Ovary (tissue), 9 donors: ENCODE measurements around the gene CDHR2. TPM values are rescaled to one million over a fixed set of nuclear protein-coding genes. Genes with fewer than 3 reads are reported as not detected.

Source experiments
- DNase-seq, 5 donors: peaks; one replicate each; pipeline ENCODE4 v3.0.0-alpha.2; 2019 to 2020
- H3K27ac ChIP-seq, 2 donors: fragments of 200-600 bp; one replicate each; pipeline versions ENCODE4 v1.5.1 to v1.8.0; 2019 to 2022
- H3K27me3 ChIP-seq: fragments of 200-600 bp; one replicate; pipeline ENCODE4 v1.8.0; 2022
- H3K36me3 ChIP-seq: fragments of 200-600 bp; sonication (generic); one replicate; pipeline ENCODE4 v1.5.1; 2019
- H3K4me1 ChIP-seq: one replicate; pipeline ENCODE4 v1.8.1; 2013; ENCODE audit warnings: mild to moderate bottlenecking, moderate library complexity; ENCODE audit not compliant: insufficient read depth
- H3K4me3 ChIP-seq: fragments of 200-600 bp; sonication (generic); one replicate; pipeline ENCODE4 v1.5.1; 2017
- H3K9me3 ChIP-seq, 2 donors: fragments of 200-600 bp in 1 of 2; sonication (generic) in 1 of 2; one replicate each; pipeline versions ENCODE4 v1.5.1 to v1.8.1; 2013 to 2019; ENCODE audit warnings: mild to moderate bottlenecking in 1 of 2, moderate library complexity in 1 of 2
- CTCF ChIP-seq, 3 donors: fragments of 450-650 bp in 2 of 3; fragments of 200-600 bp in 1 of 3; IDR thresholded peaks; one replicate each; pipeline versions ENCODE4 v1.5.1 to v1.8.0; 2016 to 2022; ENCODE audit warnings: antibody characterized with exemption in 3 of 3, mild to moderate bottlenecking in 1 of 3
- EP300 ChIP-seq: sonication (generic); formaldehyde crosslinking; IDR thresholded peaks from one replicate; pipeline ENCODE4 v1.6.1; 2017; ENCODE audit warnings: antibody characterized with exemption
- POLR2A ChIP-seq: fragments of 450-650 bp; IDR thresholded peaks from one replicate; pipeline ENCODE4 v1.6.1; 2017; ENCODE audit warnings: antibody characterized with exemption, mild to moderate bottlenecking, moderate library complexity
- WGBS, 3 donors: extraction: QIAGEN DNeasy Blood & Tissue Kit in 1 of 3; methylation state at CpG; one replicate each; pipeline versions ENCODE4 v1.1.5 to v1.1.7; 2013 to 2017; 5-methylcytosine and 5-hydroxymethylcytosine counted together
- intact Hi-C, 4 donors: fragments of 100-400 bp; cut with DNase I; formaldehyde crosslinking; loops; one replicate each; pipeline versions ENCODE4 v1.11.0 to v1.15.1; 2022 to 2023
- polyA plus RNA-seq, 2 donors: library from polyadenylated mRNA; stranded (reverse); fragments of 200-250 nt in 1 of 2; fragments of 350-450 nt in 1 of 2; fragmentation: Illumina TruSeq in 1 of 2; extraction: RNeasy Lipid Tissue Mini Kit (QIAGEN cat#74804) in 1 of 2; gene quantifications; one replicate each; pipeline ENCODE4 v1.2.3, GENCODE V29; 2013 to 2014
- total RNA-seq, 7 donors: library from RNA; depleted of rRNA in 2 of 7; stranded (reverse); fragments of >200 nt in 2 of 7; fragmentation: NEBNext Ultra II Directional in 3 of 7; extraction: Animal tissue kit (Norgen Biotek cat#: 25700) in 3 of 7; gene quantifications; one replicate each; pipeline versions ENCODE4 v1.1.0 to v1.2.4, GENCODE V29; 2016 to 2023
- donor health status: DM: no; HTN: no; CAD: no; lungs with moderate emphysema.
- donor health status: DM: no; HTN: no; CAD: no.
- donor health status: Bipolar disorder and iron deficiency.
- donor health status: DM: yes; HTN: yes; CAD: no.
- donor health status: DM: no; HTN: no; CAD: no.
- donor health status: DM: yes; HTN: yes; CAD: no.

The CDHR2 gene
- total and polyA plus RNA-seq, 9 donors: 0.10 to 2.0 (median 0.20) TPM; not detected in 6

- H3K4me1 ChIP-seq: no peaks in the 10 kb centered on the region
- no peak for TF ChIP-seq CTCF (IDR thresholded peaks at IDR 0.05)
- TF ChIP-seq POLR2A: no peak
- no peak for TF ChIP-seq EP300
- 85 to 89% (median 86%) methylated on average over 15 of the region's 15 CpGs for WGBS, 3 donors
- H3K36me3 ChIP-seq: no peaks in the 10 kb centered on the region
- H3K4me3 ChIP-seq: no peak overlapping the region
- intact Hi-C loops: loop anchor here in 1 of 4 donors (5.0 kb wide), 1 partner anchor 68 kb away; no protein-coding TSS in a partner anchor
- H3K9me3 ChIP-seq: no peaks in the 10 kb centered on the region
- H3K27ac ChIP-seq: no peak overlapping the region
- no peak for DNase-seq
- H3K27me3 ChIP-seq: no peaks in the 10 kb centered on the region
Measured at GRCh38 chr5:176524987-176525386, 24.2 kb upstream of the CDHR2 start.

- TF ChIP-seq CTCF (IDR thresholded peaks at IDR 0.05): no peak
- no peak for TF ChIP-seq EP300
- TF ChIP-seq POLR2A: no peak
- H3K27me3 ChIP-seq: no peaks in the 10 kb centered on the region
- intact Hi-C loops: no loop called here
- no peak for DNase-seq
- H3K4me3 ChIP-seq: no peak overlapping the region
- H3K36me3 ChIP-seq: no peaks in the 10 kb centered on the region
- H3K9me3 ChIP-seq: no peaks in the 10 kb centered on the region
- H3K4me1 ChIP-seq: no peaks in the 10 kb centered on the region
- 92 to 93% (median 93%) methylated on average over 9 of the region's 9 CpGs for WGBS, 3 donors
- no peak overlapping the region for H3K27ac ChIP-seq
Measured at GRCh38 chr5:176525677-176526076, 23.5 kb upstream of the CDHR2 start.

- 77 to 82% (median 81%) methylated on average over 9 of the region's 9 CpGs for WGBS, 3 donors
- Histone ChIP-seq H3K27me3 (no peaks in the 10 kb centered on the region), H3K9me3 (no peaks in the 10 kb centered on the region), H3K27ac (no peak overlapping the region), H3K4me1 (peaks cover 1% of the 10 kb centered on the region), H3K4me3 (no peak overlapping the region), H3K36me3 (no peaks in the 10 kb centered on the region)
- DNase-seq: no peak
- intact Hi-C loops: no loop called here
- no peak for TF ChIP-seq EP300
- TF ChIP-seq CTCF (IDR thresholded peaks at IDR 0.05): no peak
- TF ChIP-seq POLR2A: no peak
Measured at GRCh38 chr5:176526462-176526861, 22.7 kb upstream of the CDHR2 start.

GRCh38 chr5:176527246-176528222 lies 21.6 kb upstream of the CDHR2 start:
- H3K4me3 ChIP-seq: no peak overlapping the region
- DNase-seq: no peak
- H3K4me1 ChIP-seq: peaks cover 1% of the 10 kb centered on the region
- H3K27ac ChIP-seq: no peak overlapping the region
- WGBS, 3 donors: 79 to 80% (median 79%) methylated on average over 34 of the region's 34 CpGs
- H3K36me3 ChIP-seq: no peaks in the 10 kb centered on the region
- intact Hi-C loops: no loop called here
- TF ChIP-seq CTCF (IDR thresholded peaks at IDR 0.05): no peak
- TF ChIP-seq POLR2A: no peak
- TF ChIP-seq EP300: no peak
- H3K27me3 ChIP-seq: no peaks in the 10 kb centered on the region
- H3K9me3 ChIP-seq: no peaks in the 10 kb centered on the region
